Measurements from ENCODE around the gene TRIB2. TPM values are rescaled to one million over a fixed set of nuclear protein-coding genes. Genes with fewer than 3 reads are reported as not detected.

The TRIB2 gene
- 10 to 100 TPM; 39.7 to 63.4 TPM for total RNA-seq
- 10 to 100 TPM; 23.3 to 75.7 TPM for polyA plus RNA-seq
- long read RNA-seq, donor 1, full-length matches to known transcripts, result 71 of 90 reads
- long read RNA-seq, donor 1, partial matches to known transcripts, result 10 of 90 reads
- long read RNA-seq, donor 1, other reads (novel, unspliced or antisense), result 9 of 90 reads
- long read RNA-seq, donor 2, full-length matches to known transcripts, result 13 of 27 reads
- long read RNA-seq, donor 2, partial matches to known transcripts, result 8 of 27 reads
- long read RNA-seq, donor 2, other reads (novel, unspliced or antisense), result 6 of 27 reads

DNA sequence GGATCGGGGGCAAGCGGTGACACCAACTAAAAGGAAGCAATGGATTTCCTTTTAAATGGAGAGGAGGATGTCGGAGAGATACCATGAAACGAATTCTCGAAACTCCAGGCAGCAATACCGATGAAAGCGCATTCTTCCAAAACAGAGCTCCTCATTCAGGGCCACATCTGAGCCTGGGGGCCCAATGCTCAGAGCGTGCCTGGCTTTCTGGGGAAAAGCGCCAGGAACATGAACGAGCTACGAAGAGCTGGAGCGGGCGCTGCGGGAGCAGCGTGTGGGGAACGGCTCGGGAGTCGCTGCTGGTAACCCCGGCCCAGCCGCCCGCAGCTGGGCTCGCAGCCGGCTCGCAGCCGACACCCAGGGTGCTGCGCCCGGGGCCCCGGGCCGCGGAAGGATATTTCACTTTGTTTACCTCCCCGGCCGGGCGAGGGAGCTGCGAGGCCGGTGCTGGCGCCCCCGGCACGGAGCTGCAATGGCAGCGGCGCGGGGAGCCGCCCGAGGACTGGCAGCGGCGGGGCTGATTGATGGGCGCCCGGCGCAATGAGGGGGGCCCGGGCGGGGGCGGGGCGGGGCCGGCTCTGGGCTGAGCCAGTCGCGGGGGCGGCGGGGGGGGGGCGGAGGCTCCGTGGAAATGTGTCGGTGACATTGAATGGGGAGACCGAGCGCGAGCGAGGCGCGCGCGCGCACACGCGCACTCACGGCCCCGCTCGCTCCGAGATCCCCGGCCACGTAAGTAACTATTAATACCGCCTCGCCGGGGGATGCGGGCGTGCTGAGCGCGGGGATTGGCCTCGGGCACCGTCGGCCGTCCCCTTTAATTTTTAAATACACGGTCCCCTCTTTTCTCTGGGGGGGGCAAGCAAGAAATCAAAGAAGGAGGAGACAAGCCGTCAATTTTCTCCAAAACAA is at the start of gene TRIB2:
TSS of gene TRIB2 (plus strand) at position 655 of the 909 bp plus-strand sequence. CDS start 1,372 bp downstream, outside the sequence.
- intact Hi-C loops (cut with DNase I), result loop anchor here (2.0 to 10.0 kb wide), 14 partner anchors 101 to 886 kb away; no protein-coding TSS in a partner anchor
- WGBS, 2 donors, result 0 to 1% methylated on average over 74 to 90 of the region's 90 CpGs
- H3K36me3 ChIP-seq (ENCODE audit: control insufficient read depth in 1 of 2, insufficient read depth in 2 of 2, low read length in 1 of 2), result no peaks in the 10 kb centered on the region
- ATAC-seq (ENCODE audit: low FRiP score) (peak; percentile 80), DNase-seq (peak; percentile 91 to 94)
- H3K4me1 ChIP-seq (ENCODE audit: control insufficient read depth in 1 of 2, insufficient read depth in 2 of 2, low read length in 2 of 2), result no peaks in the 10 kb centered on the region
- H3K27ac ChIP-seq (ENCODE audit: low read depth in 1 of 2, low read length in 2 of 2), result peak within 1 kb of the TSS; percentile 90 to 92
- no peaks in the 10 kb centered on the region for H3K27me3 ChIP-seq (ENCODE audit: control insufficient read depth in 1 of 2, insufficient read depth in 2 of 2, low read length in 1 of 2)
- no peaks in the 10 kb centered on the region for H3K9me3 ChIP-seq (ENCODE audit: control insufficient read depth, low read length)
- peak within 1 kb of the TSS; percentile 92 to 95 for H3K4me3 ChIP-seq (ENCODE audit: low read length in 2 of 2)

DNA sequence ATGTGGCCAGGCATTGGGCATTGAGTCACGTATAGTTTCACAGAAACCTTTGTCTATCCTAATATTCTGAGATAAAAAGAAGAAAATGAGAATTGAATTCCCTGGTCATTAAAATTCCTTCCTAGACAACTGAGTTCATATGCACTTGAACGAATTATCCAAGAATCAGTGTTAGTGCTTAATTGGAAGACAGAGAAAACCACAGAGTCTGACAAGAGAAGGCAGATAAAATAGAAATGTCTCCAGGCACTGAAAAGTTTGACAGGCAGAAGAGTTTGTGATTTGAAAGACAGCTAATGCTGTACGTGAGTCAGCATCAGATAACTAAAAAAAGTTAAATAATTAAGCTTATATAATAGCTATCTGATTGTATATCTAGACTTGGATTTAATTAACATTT is 47.7 kb upstream of the TRIB2 start:
- intact Hi-C loops (cut with DNase I), result no loop called here
- H3K4me1 ChIP-seq (ENCODE audit: control insufficient read depth in 1 of 2, insufficient read depth in 2 of 2, low read length in 2 of 2), result no peaks in the 10 kb centered on the region
- 90 to 92% methylated on average over 3 of the region's 3 CpGs for WGBS, 2 donors

DNA sequence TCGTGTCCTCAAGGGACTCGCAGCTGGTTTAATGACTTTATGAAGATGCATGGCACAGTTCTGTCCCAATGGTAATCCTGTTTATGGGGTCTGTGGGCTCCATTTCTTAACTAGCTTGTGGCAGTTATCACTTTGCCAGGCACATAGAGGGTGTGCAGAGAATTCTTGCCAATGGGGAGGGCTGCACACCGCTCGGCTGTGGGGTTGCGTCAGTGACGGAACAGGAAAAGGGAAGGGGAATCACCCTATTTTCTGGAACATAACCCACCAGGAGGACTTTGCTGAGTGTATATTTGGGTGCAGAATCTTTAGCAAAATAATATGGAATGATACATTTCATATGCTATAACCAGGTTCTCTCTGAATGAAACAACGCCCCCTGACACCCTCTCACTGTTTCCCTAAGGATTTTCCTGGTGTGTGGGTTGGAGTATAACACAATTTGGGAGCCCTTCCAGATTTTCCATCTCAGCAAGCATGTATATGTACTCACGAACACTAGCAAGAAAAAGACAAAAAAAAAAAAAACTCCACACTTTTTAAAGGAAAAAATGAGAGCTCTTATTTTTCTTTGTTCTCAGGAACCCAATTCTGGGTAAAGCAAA is 43.9 kb upstream of the TRIB2 start:
- 65 to 66% methylated on average over 8 of the region's 8 CpGs for WGBS, 2 donors
- H3K4me1 ChIP-seq (ENCODE audit: control insufficient read depth in 1 of 2, insufficient read depth in 2 of 2, low read length in 2 of 2), result no peaks in the 10 kb centered on the region
- DNase-seq (no peak), ATAC-seq (ENCODE audit: low FRiP score) (no peak)
- H3K27me3 ChIP-seq (ENCODE audit: control insufficient read depth in 1 of 2, insufficient read depth in 2 of 2, low read length in 1 of 2), result no peaks in the 10 kb centered on the region
- no peaks in the 10 kb centered on the region for H3K36me3 ChIP-seq (ENCODE audit: control insufficient read depth in 1 of 2, insufficient read depth in 2 of 2, low read length in 1 of 2)
- no peak overlapping the region for H3K4me3 ChIP-seq (ENCODE audit: low read length in 2 of 2)
- intact Hi-C loops (cut with DNase I), result loop anchor here in 1 of 2 donors (5.0 kb wide), 1 partner anchor 34 kb away; no protein-coding TSS in a partner anchor
- no peak overlapping the region for H3K27ac ChIP-seq (ENCODE audit: low read depth in 1 of 2, low read length in 2 of 2)
- no peaks in the 10 kb centered on the region for H3K9me3 ChIP-seq (ENCODE audit: control insufficient read depth, low read length)

More for the DNA sequence above, 47.7 kb upstream of the TRIB2 start:
- DNase-seq (no peak), ATAC-seq (ENCODE audit: low FRiP score) (no peak)
- no peak overlapping the region for H3K27ac ChIP-seq (ENCODE audit: low read depth in 1 of 2, low read length in 2 of 2)
- H3K36me3 ChIP-seq (ENCODE audit: control insufficient read depth in 1 of 2, insufficient read depth in 2 of 2, low read length in 1 of 2), result no peaks in the 10 kb centered on the region
- no peak overlapping the region for H3K4me3 ChIP-seq (ENCODE audit: low read length in 2 of 2)
- H3K27me3 ChIP-seq (ENCODE audit: control insufficient read depth in 1 of 2, insufficient read depth in 2 of 2, low read length in 1 of 2), result no peaks in the 10 kb centered on the region
- no peaks in the 10 kb centered on the region for H3K9me3 ChIP-seq (ENCODE audit: control insufficient read depth, low read length)

DNA sequence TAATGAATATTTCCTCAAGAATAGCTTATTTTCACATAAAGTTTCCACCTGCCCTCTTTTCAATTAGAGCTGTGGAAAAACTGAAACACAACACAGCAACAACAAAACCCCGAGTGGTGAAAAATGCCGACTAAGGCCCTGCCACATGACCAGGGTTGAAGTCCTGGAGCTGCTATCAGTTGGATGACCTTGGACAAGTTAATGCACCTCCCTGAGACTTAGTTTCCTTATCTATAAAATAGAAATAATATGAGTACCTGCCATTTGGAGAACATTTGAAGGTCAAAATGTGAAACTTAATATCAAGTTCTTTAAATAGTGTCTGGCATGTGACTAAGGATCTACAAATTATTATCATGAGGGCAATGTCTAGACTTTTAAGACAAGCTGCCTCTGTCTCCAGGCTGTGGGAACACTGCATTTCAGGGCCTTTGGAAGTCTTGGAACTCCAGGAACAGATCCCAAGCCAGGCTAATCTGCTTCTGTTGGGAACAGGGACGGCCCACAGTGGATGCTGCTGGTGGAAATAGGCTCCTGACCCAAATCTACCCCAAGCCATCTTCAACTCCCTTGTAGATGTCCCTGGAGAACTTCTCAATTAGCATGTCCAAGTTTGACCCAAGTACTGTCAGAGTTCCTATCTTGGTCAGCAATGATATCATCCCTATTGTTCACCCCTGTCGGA is 42.0 kb upstream of the TRIB2 start:
- Histone ChIP-seq H3K36me3 (ENCODE audit: control insufficient read depth in 1 of 2, insufficient read depth in 2 of 2, low read length in 1 of 2) (no peaks in the 10 kb centered on the region), H3K4me3 (ENCODE audit: low read length in 2 of 2) (no peak overlapping the region), H3K27me3 (ENCODE audit: control insufficient read depth in 1 of 2, insufficient read depth in 2 of 2, low read length in 1 of 2) (no peaks in the 10 kb centered on the region), H3K27ac (ENCODE audit: low read depth in 1 of 2, low read length in 2 of 2) (peak overlapping the region in 1 of 2 donors; percentile 23), H3K9me3 (ENCODE audit: control insufficient read depth, low read length) (no peaks in the 10 kb centered on the region), H3K4me1 (ENCODE audit: control insufficient read depth in 1 of 2, insufficient read depth in 2 of 2, low read length in 2 of 2) (no peaks in the 10 kb centered on the region)
- ATAC-seq (ENCODE audit: low FRiP score) (no peak), DNase-seq (no peak)
- intact Hi-C loops (cut with DNase I), result loop anchor here in 1 of 2 donors (5.0 kb wide), 1 partner anchor 33 kb away; no protein-coding TSS in a partner anchor
- WGBS, 2 donors, result 34 to 43% methylated on average over 4 of the region's 4 CpGs

DNA sequence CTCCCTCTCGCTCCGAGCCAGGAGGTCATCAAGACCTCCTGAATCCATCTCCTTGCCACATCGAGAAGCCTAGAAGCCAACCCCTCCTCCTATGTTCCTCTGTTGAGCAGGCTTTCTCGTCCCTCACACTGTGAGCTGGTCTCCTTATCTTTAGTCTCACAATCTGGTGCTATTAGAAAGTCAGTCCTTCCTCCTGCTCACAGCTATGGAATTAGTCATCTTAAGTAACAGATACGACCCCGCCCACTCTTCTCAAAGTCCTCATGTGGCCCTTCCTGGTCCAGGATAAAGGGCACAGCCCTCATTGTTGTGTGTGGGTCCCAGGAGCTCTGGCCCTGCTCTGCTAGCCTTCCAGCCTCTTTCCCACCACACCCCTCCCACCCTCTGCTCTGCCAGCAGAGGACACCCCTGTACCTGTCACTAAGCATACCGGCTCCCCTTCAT is 41.4 kb upstream of the TRIB2 start:
- ATAC-seq (ENCODE audit: low FRiP score) (no peak), DNase-seq (no peak)
- Histone ChIP-seq H3K9me3 (ENCODE audit: control insufficient read depth, low read length) (no peaks in the 10 kb centered on the region), H3K4me3 (ENCODE audit: low read length in 2 of 2) (no peak overlapping the region), H3K4me1 (ENCODE audit: control insufficient read depth in 1 of 2, insufficient read depth in 2 of 2, low read length in 2 of 2) (no peaks in the 10 kb centered on the region), H3K27me3 (ENCODE audit: control insufficient read depth in 1 of 2, insufficient read depth in 2 of 2, low read length in 1 of 2) (no peaks in the 10 kb centered on the region), H3K27ac (ENCODE audit: low read depth in 1 of 2, low read length in 2 of 2) (no peak overlapping the region), H3K36me3 (ENCODE audit: control insufficient read depth in 1 of 2, insufficient read depth in 2 of 2, low read length in 1 of 2) (no peaks in the 10 kb centered on the region)
- 76 to 77% methylated on average over 6 to 7 of the region's 7 CpGs for whole genome bisulfite sequencing, 2 donors
- intact Hi-C loops (cut with DNase I), result no loop called here

DNA sequence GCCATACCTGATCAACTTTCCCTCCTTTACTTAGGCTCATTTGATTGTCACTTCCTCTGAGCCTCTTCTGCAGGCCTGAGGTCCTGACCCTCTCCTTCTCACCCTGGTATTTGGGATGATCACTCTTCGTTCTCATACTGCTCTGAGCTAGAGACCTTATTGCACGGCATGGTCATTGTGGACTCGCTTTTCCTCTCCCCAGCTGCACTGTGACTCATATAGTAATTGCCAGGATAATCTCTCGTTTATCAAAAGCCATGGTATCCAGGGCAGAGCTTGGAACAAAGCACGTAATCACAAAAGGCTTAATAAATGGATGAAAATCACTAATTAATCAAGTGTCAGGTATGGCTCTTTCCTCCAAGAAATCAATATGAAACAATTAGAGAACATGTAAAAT is 40.9 kb upstream of the TRIB2 start:
- intact Hi-C loops (cut with DNase I), result no loop called here
- no peak for DNase-seq
- Histone ChIP-seq H3K9me3 (ENCODE audit: control insufficient read depth, low read length) (no peaks in the 10 kb centered on the region), H3K4me1 (ENCODE audit: control insufficient read depth in 1 of 2, insufficient read depth in 2 of 2, low read length in 2 of 2) (no peaks in the 10 kb centered on the region), H3K27me3 (ENCODE audit: control insufficient read depth in 1 of 2, insufficient read depth in 2 of 2, low read length in 1 of 2) (no peaks in the 10 kb centered on the region), H3K27ac (ENCODE audit: low read depth in 1 of 2, low read length in 2 of 2) (no peak overlapping the region), H3K36me3 (ENCODE audit: control insufficient read depth in 1 of 2, insufficient read depth in 2 of 2, low read length in 1 of 2) (no peaks in the 10 kb centered on the region), H3K4me3 (ENCODE audit: low read length in 2 of 2) (no peak overlapping the region)
- WGBS, 2 donors, result 90 to 92% methylated on average over 5 of the region's 5 CpGs
- peak; percentile 13 for ATAC-seq (ENCODE audit: low FRiP score)

DNA sequence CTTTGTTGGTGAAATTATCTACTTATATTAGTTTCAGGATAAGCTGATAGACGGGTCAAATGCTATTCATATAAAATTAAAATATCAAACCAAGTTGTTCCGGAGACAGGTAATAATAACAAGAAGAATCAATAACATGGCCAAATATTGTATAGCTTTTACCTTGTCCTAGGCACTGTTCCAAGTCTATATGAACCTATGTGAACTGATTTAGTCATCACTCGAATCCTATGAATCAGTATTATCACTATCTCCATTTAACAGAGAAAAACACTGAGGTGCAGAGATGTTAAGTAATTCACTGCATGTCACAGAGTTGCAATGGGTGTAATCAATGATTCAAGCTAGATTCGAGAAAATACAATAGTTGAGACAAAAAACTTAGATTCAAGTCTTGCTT is 40.0 kb upstream of the TRIB2 start:
- no peaks in the 10 kb centered on the region for H3K4me1 ChIP-seq (ENCODE audit: control insufficient read depth in 1 of 2, insufficient read depth in 2 of 2, low read length in 2 of 2)
- ATAC-seq (ENCODE audit: low FRiP score) (no peak), DNase-seq (no peak)
- 96 to 98% methylated on average over 4 of the region's 4 CpGs for WGBS, 2 donors
- no peaks in the 10 kb centered on the region for H3K27me3 ChIP-seq (ENCODE audit: control insufficient read depth in 1 of 2, insufficient read depth in 2 of 2, low read length in 1 of 2)
- H3K27ac ChIP-seq (ENCODE audit: low read depth in 1 of 2, low read length in 2 of 2), result no peak overlapping the region
- no peak overlapping the region for H3K4me3 ChIP-seq (ENCODE audit: low read length in 2 of 2)
- intact Hi-C loops (cut with DNase I), result no loop called here
- H3K36me3 ChIP-seq (ENCODE audit: control insufficient read depth in 1 of 2, insufficient read depth in 2 of 2, low read length in 1 of 2), result no peaks in the 10 kb centered on the region
- H3K9me3 ChIP-seq (ENCODE audit: control insufficient read depth, low read length), result no peaks in the 10 kb centered on the region

DNA sequence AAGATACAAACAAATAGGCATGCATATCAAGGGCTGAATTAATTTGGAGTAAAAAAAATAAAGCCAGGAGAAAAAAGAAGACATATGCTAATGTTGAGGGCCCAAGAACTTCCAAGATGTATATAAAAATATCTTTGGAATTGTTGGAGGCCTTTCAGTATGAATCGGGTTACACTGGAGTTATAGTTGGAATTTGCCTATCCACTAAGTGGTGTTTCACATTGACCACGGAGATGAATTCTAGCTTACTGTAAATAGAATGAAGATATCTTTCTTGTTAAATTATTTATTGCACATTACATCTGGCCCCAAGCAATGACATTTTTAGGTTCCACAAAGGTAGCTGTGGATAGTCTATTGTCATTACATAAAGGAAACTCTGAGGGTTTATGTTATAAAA is 38.5 kb upstream of the TRIB2 start:
- Histone ChIP-seq H3K36me3 (ENCODE audit: control insufficient read depth in 1 of 2, insufficient read depth in 2 of 2, low read length in 1 of 2) (no peaks in the 10 kb centered on the region), H3K4me1 (ENCODE audit: control insufficient read depth in 1 of 2, insufficient read depth in 2 of 2, low read length in 2 of 2) (no peaks in the 10 kb centered on the region), H3K4me3 (ENCODE audit: low read length in 2 of 2) (no peak overlapping the region), H3K9me3 (ENCODE audit: control insufficient read depth, low read length) (no peaks in the 10 kb centered on the region), H3K27me3 (ENCODE audit: control insufficient read depth in 1 of 2, insufficient read depth in 2 of 2, low read length in 1 of 2) (no peaks in the 10 kb centered on the region), H3K27ac (ENCODE audit: low read depth in 1 of 2, low read length in 2 of 2) (no peak overlapping the region)
- ATAC-seq (ENCODE audit: low FRiP score) (no peak), DNase-seq (no peak)
- 56 to 70% methylated on average over 2 of the region's 2 CpGs for WGBS, 2 donors
- intact Hi-C loops (cut with DNase I), result no loop called here
